Forelimb muscle (tissue), 1 donor: Measurements from ENCODE around the gene RBP5. TPM values are rescaled to one million over a fixed set of nuclear protein-coding genes. Genes with fewer than 3 reads are reported as not detected.
"Not testable (repeated sequence)": the region's sequence is repeated elsewhere in the genome, so short reads cannot be mapped to it uniquely, and the experiment has no call there.

Experiments
- DNase-seq: peaks from one replicate; pipeline ENCODE4 v3.0.0-alpha.2; 2013; ENCODE audit warnings: low read depth
- polyA plus RNA-seq: library from polyadenylated mRNA; unstranded; fragments of 120-200 nt; gene quantifications from one replicate; pipeline ENCODE4 v1.2.1, GENCODE V29; 2013; ENCODE audit not compliant: insufficient read length

RBP5 gene
- polyA plus RNA-seq, 1 donor, result 2.4 TPM

- no peak for DNase-seq
Observed at GRCh38 chr12:7123806-7124522, 4.7 kb downstream of the RBP5 start.

GRCh38 chr12:7122811-7123769 lies 5.6 kb downstream of the RBP5 start:
- DNase-seq, result no peak

- DNase-seq, result no peak
Observed at GRCh38 chr12:7121324-7121723, 7.4 kb downstream of the RBP5 start.

GRCh38 chr12:7120166-7120565 lies 8.5 kb downstream of the RBP5 start:
- no peak for DNase-seq

- no peak for DNase-seq
Observed at GRCh38 chr12:7118881-7119280, 9.8 kb downstream of the RBP5 start.

- DNase-seq, result no peak
Observed at GRCh38 chr12:7117670-7118069, 11.0 kb downstream of the RBP5 start.

GRCh38 chr12:7116916-7117315 lies 11.8 kb downstream of the RBP5 start:
- DNase-seq, result no peak

GRCh38 chr12:7116196-7116595 lies 12.5 kb downstream of the RBP5 start:
- DNase-seq, result no peak

GRCh38 chr12:7114851-7115250 lies 13.8 kb downstream of the RBP5 start:
- DNase-seq, result no peak

GRCh38 chr12:7114008-7114407 lies 14.7 kb downstream of the RBP5 start:
- DNase-seq, result no peak

GRCh38 chr12:7113389-7113871 lies 15.3 kb downstream of the RBP5 start:
- no peak for DNase-seq

GRCh38 chr12:7112041-7112440 lies 16.6 kb downstream of the RBP5 start:
- peak; percentile 51 for DNase-seq

GRCh38 chr12:7110661-7111060 lies 18.0 kb downstream of the RBP5 start:
- DNase-seq, result no peak

- no peak for DNase-seq
Observed at GRCh38 chr12:7109572-7109920, 19.1 kb downstream of the RBP5 start.

- DNase-seq, result peak; percentile 72
Observed at GRCh38 chr12:7108796-7109571, 19.7 kb downstream of the RBP5 start, which contains the start of gene C1RL. C1RL (minus strand) TSS chr12:7109214; CDS start chr12:7109180, 34 bp downstream.

GRCh38 chr12:7108003-7108795 lies 20.5 kb downstream of the RBP5 start:
- DNase-seq, result no peak

GRCh38 chr12:7107636-7108002 lies 21.1 kb downstream of the RBP5 start:
- no peak for DNase-seq

- DNase-seq, result not testable (repeated sequence)
Observed at GRCh38 chr12:7107181-7107580, 21.5 kb downstream of the RBP5 start.

GRCh38 chr12:7106082-7106481 lies 22.6 kb downstream of the RBP5 start:
- no peak for DNase-seq

GRCh38 chr12:7103837-7104584 lies 24.7 kb downstream of the RBP5 start:
- no peak for DNase-seq
